HG03280 (cell line): ENCODE results near the gene ITGAV.

ENCODE experiments used
- ATAC-seq: cut with Tn5 transposase; IDR thresholded peaks from one replicate; pipeline ENCODE4 v1.9.1; 2021; ENCODE audit warnings: mild to moderate bottlenecking, moderate library complexity; ENCODE audit not compliant: unreplicated experiment

Gene ITGAV

DNA sequence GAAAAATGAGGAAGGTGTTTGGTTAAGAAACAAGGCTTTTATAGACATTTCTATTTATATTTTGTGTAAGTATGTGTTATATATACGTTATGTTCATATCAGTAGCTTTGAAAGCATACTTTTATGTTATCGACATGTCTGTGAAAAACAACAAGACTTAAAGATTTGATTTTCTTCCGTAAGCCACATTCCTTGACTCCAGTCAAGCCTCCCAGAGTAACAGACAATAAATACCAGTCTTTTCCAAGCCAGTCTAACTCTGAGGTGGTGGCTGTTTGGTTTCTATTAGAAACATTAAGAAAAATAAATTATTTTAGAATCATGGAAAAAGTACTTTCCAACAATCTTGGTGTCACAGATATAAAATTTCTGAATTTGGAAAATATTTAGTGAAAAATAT is 16.3 kb upstream of the ITGAV start:
- ATAC-seq = no peak

DNA sequence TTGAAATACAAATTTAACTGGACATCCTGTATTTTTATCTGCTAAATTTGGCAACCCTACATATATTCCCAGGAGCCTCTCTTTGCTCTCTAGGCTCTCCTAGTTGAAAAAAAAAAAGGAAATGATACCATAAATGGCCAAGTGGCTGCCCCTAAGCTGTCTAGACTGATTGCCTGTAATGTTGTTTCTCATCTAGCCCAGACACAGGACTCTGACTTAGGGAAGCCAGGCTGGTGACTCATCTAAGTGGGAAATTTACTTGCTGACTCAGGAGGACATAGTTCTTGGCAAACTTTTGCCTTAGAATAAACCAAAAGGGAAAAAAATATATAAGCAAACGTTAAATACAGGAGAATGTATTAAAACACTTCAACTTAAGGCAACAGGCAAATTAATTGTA is 14.6 kb upstream of the ITGAV start:
- ATAC-seq = no peak

DNA sequence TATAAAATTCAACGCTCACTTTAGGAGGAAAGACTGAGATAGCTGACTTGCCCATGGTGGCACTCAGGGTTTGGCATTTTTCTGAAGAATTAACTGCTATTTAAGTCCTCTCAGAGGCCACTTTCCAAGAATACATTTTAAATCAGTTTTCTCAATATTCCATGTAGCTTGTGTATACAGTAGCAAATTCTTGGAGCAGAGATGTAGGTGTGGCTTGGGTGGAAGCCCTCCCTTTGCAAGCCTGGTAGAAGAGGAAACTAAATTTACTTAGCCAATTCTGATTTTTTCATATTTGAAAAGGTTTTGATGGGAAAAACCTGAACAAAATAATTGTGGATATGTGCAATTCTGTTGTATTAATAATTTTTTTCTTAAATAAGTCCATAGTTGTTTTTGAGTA is 14.0 kb upstream of the ITGAV start:
- no peak for ATAC-seq

DNA sequence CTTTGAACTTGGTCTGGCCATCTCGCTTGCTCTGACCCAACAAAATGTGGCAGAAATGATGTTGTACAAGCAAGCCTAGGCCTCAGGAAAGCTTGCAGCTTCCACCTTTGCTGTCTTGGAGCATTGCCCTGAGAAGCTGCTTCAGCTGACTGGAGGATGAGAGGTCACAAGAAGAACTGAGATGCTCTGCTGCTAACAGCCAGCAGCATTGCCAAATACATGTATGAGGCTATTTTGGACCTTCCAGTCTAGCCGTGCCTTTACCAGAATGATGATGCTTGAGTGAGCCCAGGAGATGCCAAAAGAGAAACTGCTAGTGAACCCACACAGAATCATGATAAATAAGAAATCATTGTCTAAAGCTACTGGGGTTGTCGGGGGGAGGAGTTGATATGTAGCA is 13.2 kb upstream of the ITGAV start:
- no peak for ATAC-seq

DNA sequence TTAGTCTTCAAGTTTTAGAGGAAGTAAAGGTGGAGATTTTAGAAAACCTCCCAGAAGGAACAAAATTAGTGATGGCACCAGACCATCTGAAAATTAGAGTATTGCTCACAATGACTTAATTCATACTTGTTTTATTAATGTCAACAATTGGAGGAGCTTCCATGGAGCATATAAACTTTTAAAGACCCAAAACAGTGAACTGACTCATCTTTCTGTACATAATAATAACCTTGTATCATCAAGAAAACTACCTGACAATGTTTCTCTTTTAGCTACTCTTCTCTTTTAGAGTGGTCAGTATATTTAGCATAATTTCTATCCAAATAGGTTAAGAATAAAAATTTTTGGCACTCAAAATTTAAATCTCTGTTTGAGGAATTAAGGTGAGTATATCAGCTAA is 7.2 kb upstream of the ITGAV start:
- no peak for ATAC-seq

DNA sequence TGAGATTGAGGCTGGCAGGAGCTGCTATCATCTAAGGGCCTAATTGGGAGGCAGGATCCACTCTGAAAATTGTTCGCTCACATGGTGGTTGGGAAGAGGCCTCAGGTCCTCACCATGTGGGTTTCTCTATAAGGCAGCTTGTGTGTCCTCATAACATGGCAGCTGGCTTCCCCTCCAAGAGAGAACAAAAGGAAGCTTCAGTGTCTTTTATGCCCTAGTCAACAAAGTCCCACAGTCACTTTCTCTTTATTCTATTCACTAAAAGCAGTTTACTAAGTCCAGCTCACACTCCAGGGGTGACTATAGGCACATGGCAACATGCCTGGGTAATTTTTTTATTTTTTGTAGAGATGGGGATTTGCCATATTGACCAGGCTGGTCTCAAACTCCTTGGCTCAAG is 5.8 kb upstream of the ITGAV start:
- ATAC-seq = no peak

DNA sequence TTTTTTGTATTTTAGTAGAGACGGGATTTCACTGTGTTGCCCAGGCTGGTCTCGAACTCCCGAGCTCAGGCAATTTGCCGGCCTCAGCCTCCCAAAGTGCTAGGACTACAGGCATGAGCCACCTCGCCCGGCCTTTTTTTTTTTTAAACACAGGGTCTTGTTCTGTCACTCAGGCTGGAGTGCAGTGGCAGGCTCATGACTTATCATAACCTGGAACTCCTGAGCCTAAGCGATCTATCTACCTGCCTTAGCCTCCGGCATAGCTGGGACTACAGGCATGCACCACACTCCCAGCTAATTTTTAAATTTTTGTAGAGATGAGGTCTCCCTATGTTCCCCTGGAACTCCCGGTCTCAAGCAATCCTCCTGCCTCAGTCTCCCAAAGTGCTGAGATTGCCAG is 1.4 kb upstream of the ITGAV start:
- ATAC-seq = no peak

DNA sequence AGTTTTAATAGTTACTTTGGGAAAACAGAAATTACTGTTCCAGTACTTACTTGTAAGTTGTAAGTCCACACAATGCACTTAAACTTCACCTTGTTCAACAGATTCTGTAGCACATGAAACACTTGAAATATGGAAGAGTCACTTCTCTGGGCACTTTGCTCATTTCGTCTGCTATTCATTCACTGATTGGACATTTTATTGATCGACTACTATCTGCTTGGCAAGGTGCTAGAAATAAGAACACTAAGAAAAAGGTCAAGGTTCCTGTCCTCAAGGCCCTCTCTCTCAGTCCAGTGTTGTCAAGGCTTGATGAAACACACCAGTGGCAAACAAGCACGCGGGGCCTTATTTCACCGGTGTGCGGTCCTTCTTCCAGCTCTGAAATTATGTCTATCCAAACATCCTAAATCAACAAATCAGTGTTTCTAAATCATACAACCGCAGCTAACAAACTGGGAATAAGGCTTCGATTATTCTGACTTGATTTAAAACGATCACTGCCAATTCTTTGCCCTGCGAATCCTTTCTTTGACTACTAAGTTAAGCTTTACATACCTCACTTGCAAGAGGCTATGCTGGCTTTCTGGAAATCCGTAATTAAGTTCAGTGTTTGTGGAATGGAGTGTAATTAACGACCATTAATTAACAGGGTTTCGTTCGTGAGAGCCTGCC is 780 bp upstream of the ITGAV start:
- ATAC-seq = no peak

DNA sequence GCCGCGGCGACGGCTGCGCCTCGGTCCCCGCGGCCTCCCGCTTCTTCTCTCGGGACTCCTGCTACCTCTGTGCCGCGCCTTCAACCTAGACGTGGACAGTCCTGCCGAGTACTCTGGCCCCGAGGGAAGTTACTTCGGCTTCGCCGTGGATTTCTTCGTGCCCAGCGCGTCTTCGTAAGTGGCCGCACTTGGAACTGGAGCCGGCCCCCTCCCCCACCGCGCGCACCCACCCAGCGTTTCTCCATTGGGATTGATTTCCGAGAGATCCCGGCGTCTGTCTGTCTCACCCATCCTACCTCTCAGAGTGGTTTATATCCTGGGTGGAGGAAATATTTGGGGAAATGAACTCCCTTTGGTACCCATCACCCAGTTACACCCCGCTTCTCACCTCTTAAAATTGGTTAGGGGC is 498 bp downstream of the ITGAV start:
- ATAC-seq = no peak

DNA sequence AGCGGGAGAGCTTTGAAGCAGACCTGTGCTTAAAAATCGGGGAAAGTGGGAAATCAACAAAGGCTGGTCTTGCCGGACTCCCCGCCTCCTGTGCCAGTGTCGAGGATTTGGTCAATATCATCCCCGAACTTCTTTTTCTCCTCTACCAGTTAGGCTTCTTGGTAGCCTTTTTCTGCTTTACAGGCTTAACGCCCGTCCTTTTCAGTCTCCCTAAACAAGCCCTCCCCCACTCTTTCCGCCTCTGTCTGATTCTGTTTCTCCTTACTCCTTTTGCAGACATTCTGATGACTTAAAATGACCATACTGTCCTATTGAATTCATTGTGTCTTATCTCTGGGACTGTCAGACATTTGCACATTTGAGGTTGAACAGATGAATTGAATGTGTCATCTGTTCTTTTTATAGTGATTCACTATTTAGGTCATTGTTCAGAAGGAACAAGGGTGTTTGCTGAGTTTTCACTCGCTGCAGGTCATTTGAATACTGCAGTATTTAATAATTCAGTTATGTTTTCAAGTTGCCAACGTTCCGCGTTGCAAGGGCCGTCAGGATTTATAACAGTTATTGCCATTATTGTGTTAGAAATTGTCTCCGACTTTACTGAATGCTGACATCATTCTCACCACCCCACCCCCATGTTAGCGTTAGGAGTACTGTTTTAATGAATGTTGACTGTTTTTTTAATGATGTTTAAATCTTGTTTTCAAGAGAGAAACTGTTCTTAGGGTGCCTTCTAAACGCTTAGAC is 1.1 kb downstream of the ITGAV start:
- ATAC-seq = no peak

DNA sequence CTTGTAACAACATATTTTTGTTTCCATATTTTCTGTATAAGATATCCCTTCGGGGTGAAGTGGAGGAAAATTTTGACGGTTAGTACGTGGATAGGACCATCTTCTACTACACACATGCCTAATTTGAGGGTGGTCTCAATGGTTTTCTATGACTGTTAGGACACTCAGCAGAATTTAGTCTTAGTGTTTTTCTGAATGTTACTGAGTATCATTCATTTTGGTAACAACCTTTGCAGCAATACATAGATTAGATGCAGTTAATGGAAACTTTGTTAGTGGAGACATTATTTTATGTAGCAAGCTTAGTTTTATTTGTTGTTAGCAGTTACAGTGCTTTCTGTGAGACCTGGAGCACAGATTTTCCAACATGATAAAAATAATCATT is 1.6 kb downstream of the ITGAV start:
- no peak for ATAC-seq

DNA sequence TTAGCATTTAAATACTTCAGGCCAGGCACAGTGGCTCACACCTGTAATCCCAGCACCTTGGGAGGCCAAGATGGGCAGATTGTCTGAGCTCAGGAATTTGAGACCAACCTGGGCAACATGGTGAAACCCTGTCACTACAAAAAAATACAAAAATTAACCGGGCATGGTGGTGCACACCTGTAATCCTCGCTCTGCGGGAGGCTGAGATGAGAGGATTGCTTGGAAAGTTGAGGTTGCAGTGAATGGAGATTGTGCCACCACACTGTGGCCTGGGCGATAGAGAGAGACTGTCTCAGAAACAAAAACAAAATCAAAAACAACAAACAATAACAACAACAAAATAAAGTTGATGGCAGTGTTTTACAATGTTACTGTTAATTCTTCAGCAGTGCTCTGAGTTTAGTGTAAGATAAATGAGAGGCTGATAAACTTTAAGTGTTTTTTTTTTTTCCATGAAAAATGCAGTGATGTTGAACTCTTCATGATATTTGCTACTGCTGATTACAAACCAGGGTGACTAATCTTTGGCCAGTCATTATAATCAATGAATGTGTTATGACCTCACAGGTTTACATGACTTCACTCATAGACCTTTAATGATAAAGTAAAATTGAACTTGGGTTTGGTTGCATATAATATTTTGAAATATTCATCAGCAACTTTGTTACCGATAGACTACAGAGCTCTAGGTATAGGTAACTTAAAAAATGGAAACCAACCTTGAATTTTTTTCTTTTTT is 2.5 kb downstream of the ITGAV start:
- ATAC-seq = no peak

DNA sequence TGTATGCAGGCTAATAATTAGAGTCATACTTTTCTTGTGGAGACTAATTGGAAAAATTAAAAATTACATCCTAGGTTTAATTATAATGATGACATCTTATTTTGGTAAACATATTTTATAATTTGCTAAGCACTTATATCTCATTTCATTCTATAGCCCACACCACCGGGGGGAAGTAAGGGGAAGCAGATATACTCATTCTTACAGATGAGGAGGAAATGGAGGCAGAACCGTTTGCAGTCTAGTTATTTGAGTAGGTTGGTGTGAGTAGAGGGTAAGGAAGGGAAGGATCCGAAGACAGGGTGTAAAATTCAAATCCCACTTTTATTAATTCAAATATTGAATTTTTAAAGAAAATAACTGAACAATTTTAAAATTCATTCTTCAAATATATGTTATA is 3.7 kb downstream of the ITGAV start:
- no peak for ATAC-seq

DNA sequence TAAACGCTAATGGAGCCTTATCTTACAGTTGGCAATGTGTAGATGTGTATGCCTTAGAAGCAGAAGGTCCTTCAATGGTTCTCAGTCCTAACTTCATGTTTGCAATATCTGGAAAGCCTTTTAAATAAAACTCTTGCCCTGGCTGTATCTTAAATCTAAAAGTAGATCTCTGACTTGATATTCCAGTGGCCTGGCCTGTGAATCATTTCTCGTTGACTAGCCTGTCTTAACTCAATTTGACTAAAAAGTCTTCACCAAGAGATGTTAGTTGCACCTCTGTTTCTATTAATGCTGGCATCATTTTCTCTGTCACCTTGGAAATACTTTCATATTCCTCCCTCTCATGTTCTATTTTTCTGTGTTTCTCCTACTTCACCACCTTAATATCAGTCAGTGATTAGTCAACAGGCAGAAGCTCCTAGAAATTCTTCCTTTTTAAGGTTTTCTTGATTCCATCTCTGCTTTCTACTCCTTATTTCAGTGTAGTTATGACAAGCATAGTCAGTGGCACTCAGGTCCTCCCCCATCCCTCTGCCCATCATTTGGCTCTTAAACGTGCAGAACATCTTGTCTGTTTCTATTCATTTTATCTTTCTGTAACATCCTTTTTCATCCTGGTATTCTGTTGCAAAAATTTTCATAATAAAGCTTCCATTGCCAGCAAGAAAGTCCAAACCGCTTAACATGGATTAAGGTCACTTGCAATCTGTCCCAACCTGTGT is 4.3 kb downstream of the ITGAV start:
- no peak for ATAC-seq

DNA sequence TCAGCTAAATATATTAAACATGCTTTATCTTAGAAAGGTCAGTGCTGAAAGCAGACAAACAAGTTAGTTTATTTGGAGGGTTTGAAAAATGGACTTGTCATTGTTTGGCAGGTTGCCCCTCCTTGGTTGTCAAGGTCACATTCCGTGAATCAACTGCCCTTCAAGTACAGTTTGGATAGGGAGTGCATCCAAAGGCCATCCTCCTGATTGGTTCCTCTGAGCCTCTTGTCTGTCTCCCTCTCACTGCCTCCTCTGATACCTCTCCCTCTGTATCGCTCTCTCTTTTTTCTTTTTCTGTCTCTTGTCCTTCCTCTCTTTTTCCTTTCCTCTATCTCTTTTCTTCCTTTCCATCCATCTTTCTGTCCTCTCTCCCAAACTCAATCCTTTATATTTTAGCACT is 5.4 kb downstream of the ITGAV start:
- no peak for ATAC-seq

DNA sequence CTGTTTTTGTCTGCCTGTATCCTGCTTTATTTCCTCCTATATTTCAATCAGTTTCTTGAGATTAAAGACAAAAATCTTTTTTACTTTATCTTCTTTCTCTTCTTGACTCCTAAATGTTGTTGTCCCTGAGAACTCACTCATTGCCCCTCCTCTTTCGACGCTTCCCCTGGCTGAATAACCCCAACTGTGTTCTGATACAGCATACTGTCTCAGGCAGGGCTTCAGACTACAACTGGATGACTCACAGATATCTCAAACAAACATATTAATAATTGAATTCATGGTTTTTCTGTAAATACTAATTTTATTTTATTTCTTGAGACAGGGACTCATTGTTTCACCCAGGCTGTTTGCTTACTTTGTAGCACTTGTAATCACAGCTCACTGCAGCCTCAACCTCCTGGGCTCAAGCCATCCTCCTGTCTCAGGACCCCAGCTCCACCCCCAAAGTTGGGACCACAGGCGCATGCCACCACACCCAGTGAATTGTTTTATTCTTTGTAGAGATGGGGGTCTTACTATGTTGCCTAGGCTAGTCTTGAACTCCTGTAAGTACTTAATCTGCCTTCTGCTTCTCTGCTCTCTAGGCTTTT is 9.4 kb downstream of the ITGAV start:
- no peak for ATAC-seq

DNA sequence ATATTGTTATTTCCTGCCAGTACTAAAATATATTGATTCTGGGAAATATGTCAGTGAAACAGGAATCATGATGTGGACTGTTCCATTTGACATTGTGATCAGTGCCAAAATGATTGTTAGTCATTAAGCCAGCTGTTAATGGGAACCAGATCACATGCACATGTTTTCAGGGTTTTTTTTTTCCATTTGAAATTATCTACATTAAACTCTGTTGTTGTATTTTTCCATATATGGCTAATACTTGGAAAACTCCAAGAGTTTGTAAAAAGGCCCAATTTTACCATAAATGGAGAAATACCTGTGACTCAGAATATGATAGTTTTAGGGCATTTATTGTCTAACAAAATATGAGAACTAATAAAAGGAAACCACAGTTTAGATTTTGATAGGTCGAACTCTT is 13.4 kb downstream of the ITGAV start:
- no peak for ATAC-seq

DNA sequence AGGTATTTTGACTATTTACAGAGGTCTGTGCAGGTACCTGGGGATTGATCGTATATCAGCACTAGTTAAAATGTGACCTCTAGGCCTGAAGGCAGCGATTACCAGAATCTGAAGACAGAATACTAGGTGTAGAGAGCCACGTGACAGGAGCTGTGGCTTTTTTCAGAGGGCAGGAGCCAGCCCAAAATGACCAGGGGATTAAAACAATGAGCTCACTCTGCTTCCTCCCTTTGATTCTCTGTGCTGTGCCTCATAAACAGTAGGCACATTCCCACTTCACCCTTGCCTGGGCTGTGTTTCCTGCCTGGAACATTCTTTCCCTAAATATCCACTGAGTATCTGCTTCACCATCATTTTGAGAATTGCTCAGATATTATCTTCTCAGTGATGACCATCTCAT is 15.2 kb downstream of the ITGAV start:
- no peak for ATAC-seq

DNA sequence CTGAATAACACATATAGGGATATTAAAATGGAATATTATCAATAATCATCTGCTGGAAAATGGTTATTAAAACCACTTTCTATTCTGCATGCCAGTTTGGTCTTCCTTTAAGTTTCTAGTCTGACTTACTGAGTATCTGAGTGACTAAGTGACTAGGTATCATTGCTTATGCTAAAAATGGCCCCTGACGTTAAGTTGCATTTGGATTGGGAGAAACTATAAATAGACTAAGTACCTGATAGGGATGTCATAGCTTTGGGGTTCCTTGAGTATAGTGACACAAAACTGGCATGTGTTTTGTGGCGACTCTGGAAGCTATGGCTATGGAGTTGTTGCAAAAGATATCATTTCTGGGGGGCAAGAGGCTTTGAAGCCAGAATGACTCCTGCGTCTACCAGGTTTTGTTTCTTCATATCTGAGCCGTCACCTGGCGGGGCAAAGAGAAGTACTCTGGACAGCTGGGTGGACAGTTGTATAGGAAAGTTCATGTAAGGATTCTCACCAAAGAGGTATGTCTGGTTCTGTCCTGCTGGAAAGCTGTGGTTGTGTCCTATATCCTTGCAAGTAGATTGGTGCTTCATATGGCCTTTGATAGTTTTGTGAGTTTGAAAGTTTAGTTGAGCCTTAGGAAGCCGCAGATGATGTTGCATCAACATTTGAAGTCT is 17.9 kb downstream of the ITGAV start:
- no peak for ATAC-seq

DNA sequence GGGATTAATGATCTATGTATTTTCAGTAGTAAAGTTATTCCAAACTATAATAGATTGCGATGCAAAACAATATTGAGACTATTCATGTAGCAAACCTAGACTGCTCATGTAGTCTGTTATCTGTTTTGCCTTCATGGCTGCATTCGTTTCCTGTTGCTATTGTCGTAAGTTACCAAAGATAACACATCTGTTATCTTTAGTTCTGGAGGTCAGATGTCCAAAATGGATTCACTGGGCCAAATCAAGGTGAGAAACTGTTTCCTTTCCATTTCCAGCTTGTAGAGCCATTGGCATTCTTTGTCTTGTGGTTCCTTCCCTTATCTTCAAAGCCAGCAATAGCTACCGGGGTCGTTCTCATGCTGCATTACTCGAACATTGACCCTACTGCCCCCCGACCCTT is 20.9 kb downstream of the ITGAV start:
- no peak for ATAC-seq

DNA sequence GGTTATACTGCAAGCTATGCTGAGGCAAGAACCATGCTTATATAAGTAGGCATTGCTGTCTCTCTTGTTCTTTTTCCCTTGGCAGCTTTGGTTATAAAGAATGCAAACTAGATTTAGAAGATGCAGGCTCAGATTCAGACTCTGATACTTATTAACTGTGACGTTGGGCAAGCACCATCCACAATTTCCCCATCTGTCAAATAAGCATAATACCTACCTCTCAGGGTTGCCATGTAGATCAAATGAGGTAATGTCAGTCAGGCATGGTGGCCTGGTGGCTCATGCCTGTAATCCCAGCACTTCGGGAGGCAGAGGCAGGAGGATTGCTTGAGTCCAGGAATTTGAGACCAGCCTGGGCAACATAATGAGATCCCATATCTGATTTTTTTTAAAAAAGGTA is 21.7 kb downstream of the ITGAV start:
- ATAC-seq = no peak
